GM20000 (cell line): ENCODE results near the gene SIGLECL1.

Experiments
- DNase-seq: peaks from one replicate; pipeline ENCODE4 v3.0.0; 2012; ENCODE audit warnings: low spot score
- CTCF ChIP-seq: IDR thresholded peaks from 2 replicates; pipeline ENCODE4 v1.5.1; 2012; ENCODE audit warnings: mild to moderate bottlenecking, control low read depth; ENCODE audit errors: extremely low read depth, missing control alignments

Gene SIGLECL1

GRCh38 chr19:51271067-51271466 is 20.2 kb downstream of the SIGLECL1 start:
- TF ChIP-seq CTCF = no peak
- no peak for DNase-seq

DNA sequence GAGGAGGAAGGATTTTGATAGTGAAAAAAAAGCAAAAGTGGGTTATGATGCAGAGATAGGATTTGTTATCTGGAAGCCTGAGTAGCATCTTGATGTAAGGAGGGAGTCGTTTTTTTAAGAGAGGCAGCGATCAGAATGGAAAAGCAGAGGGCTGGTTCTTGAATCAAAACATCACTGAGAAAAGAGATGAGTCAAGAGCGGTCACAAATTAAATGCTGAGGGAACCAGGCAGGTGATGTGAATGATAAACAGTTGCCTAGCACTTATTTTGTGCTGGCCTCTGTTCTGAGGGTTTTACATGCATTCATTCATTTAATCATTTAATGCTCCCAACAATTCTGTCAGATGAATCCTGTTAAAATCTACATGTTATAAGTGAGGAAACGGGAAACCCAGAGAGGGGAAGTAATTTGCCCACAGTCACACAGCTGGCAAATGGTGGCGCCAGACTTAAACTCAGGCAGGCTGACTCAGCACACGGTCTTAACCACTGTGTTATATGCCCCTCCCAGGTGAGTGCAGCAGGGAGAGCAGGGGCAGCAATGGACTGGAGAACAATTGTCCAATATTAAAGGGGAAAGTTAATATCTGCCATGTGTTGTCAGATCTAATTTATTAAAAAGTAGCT is 21.4 kb downstream of the SIGLECL1 start:
- no peak for TF ChIP-seq CTCF
- no peak for DNase-seq

DNA sequence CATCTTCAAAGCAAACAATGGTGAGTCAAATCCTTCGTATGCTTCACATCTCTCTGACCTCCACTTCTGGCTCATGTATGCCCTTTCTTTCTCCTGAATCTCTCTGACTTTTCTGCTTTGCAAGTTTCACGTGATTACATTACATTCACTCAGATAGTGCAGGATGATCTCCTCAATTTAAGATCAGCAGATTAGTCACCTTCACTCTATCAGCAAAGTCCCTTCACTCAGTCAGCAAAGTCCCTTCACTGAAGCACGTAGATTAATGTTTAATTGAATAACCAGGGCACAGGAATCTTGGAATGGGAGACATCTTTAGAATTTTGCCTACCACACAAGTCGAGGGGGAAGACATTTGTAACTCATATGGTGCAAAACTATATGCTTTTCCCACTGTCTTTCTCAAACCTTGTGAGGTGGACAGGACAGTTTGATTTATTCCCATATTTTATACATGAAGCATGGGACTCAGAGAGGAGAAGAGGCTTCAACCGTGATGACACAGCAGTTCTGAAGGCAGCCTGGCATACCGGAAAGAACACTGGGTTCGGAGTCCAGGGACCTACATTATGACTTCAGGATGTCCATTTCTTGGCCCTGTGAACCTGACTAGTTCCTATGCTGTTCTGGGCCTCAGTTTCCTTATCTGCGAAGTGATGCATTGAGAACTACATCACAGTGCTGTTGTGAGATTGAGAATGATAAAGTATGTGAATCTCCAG is 23.3 kb downstream of the SIGLECL1 start:
- TF ChIP-seq CTCF = no peak
- DNase-seq = no peak

DNA sequence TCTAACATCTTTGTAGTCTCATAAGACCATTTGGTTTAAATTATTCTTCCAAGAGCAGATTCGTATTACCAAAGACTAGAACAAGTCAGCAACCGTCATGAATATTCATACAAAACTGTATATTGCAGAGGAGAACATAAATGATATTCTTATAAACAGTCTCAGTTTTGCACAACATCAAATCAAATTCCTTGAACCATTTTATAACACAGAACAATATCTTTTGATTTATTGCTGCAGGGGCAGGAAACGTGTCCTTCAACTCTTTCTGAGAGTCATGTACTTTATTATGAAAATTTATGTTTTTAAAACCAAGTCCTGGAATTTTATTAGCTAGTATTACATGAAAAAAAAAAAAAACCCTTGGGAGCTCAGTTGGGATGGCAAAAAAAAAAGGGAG is 26.2 kb downstream of the SIGLECL1 start:
- no peak for TF ChIP-seq CTCF
- no peak for DNase-seq

GRCh38 chr19:51282335-51282734 is 31.5 kb downstream of the SIGLECL1 start:
- DNase-seq = no peak
- no peak for TF ChIP-seq CTCF

DNA sequence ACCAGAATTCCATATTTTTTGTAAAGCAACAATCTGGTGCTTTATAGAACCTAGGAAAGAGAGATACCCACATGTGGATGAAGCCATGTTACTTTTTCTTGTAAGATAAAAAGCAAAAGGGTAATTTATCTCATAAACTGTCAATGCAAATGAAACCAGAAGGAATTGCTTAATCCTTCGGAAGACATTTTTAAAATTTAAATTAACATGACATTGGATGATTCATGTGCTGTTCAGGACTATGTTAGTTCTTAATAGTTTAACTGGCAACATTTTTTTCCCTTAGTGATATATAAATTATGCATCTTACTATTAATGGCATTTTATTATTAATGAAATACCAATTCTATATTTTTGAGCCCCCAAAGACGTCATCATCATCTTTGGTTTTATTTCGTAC is 34.8 kb downstream of the SIGLECL1 start:
- TF ChIP-seq CTCF = no peak
- no peak for DNase-seq

- no peak for TF ChIP-seq CTCF
These were observed 38.8 kb downstream of the SIGLECL1 start for GRCh38 chr19:51289635-51290034.

More at GRCh38 chr19:51289635-51290034, 38.8 kb downstream of the SIGLECL1 start:
- no peak for DNase-seq
